H9 (cell line): ENCODE results near the gene TRAK1. TPM values are rescaled to one million over a fixed set of nuclear protein-coding genes. Genes with fewer than 3 reads are reported as not detected.
A peak's percentile ranks its signal among the peaks of the same experiment; 100 is the strongest.

ENCODE experiments used
- DNase-seq: peaks from one replicate; pipeline ENCODE4 v3.0.0-alpha.2; 2017
- H2AFZ ChIP-seq: one replicate; pipeline ENCODE4 v1.6.1; 2013; ENCODE audit warnings: mild to moderate bottlenecking, low read length, control low read depth, moderate library complexity
- H2AK5ac ChIP-seq: 2 replicates; pipeline ENCODE4 v1.6.1; 2013; ENCODE audit warnings: low read length, control low read depth, mixed read lengths; ENCODE audit not compliant: insufficient read length
- H2BK120ac ChIP-seq: one replicate; pipeline ENCODE4 v1.6.1; 2013; ENCODE audit warnings: low read depth, mild to moderate bottlenecking, low read length, control low read depth, inconsistent platforms; ENCODE audit not compliant: poor library complexity, severe bottlenecking
- H2BK12ac ChIP-seq: 2 replicates; pipeline ENCODE4 v1.6.1; 2013; ENCODE audit warnings: low read length, control low read depth, mixed read lengths, low read depth; ENCODE audit not compliant: insufficient read length
- H2BK15ac ChIP-seq: 2 replicates; pipeline ENCODE4 v1.6.1; 2013; ENCODE audit warnings: low read depth, low read length, control low read depth
- H2BK20ac ChIP-seq: one replicate; pipeline ENCODE4 v1.6.1; 2013; ENCODE audit warnings: low read depth, mild to moderate bottlenecking, low read length, control low read depth, inconsistent platforms; ENCODE audit not compliant: poor library complexity, severe bottlenecking
- H2BK5ac ChIP-seq: 2 replicates; pipeline ENCODE4 v1.6.1; 2013; ENCODE audit warnings: low read length, control low read depth, mixed read lengths; ENCODE audit not compliant: insufficient read length
- H3K14ac ChIP-seq: 2 replicates; pipeline ENCODE4 v1.6.1; 2013; ENCODE audit warnings: low read length, control low read depth; ENCODE audit not compliant: insufficient read depth
- H3K18ac ChIP-seq: 2 replicates; pipeline ENCODE4 v1.6.1; 2013; ENCODE audit warnings: low read depth, mild to moderate bottlenecking, mixed read lengths, low read length, control low read depth; ENCODE audit not compliant: insufficient read length
- H3K23ac ChIP-seq: 2 replicates; pipeline ENCODE4 v1.6.1; 2013; ENCODE audit warnings: low read length, control low read depth, mixed read lengths, low read depth; ENCODE audit not compliant: insufficient read length
- H3K23me2 ChIP-seq: 2 replicates; pipeline ENCODE4 v1.6.1; 2013; ENCODE audit warnings: low read depth, mild to moderate bottlenecking, mixed read lengths, low read length, control low read depth; ENCODE audit not compliant: insufficient read length, poor library complexity, severe bottlenecking
- H3K27ac ChIP-seq: 2 replicates; pipeline ENCODE4 v1.5.1; 2013; ENCODE audit warnings: low read length, control low read depth, mixed read lengths, low read depth; ENCODE audit not compliant: insufficient read length
- H3K27me3 ChIP-seq: 2 replicates; pipeline ENCODE4 v1.6.1; 2013; ENCODE audit warnings: low read length, control low read depth, inconsistent platforms; ENCODE audit not compliant: insufficient read depth
- H3K4ac ChIP-seq: 2 replicates; pipeline ENCODE4 v1.6.1; 2013; ENCODE audit warnings: low read depth, mild to moderate bottlenecking, control low read depth, inconsistent platforms, low read length, moderate library complexity
- H3K4me1 ChIP-seq: 2 replicates; pipeline ENCODE4 v1.6.1; 2013; ENCODE audit warnings: low read length, control low read depth, inconsistent platforms; ENCODE audit not compliant: insufficient read depth
- H3K4me2 ChIP-seq: 2 replicates; pipeline ENCODE4 v1.6.1; 2013; ENCODE audit warnings: low read length, control low read depth, mixed read lengths; ENCODE audit not compliant: insufficient read length, insufficient read depth
- H3K56ac ChIP-seq: 2 replicates; pipeline ENCODE4 v1.6.1; 2013; ENCODE audit warnings: low read depth, mild to moderate bottlenecking, mixed read lengths, low read length, control low read depth; ENCODE audit not compliant: insufficient read length
- H3K79me1 ChIP-seq: 2 replicates; pipeline ENCODE4 v1.6.1; 2013; ENCODE audit warnings: low read depth, mild to moderate bottlenecking, moderate library complexity, low read length, control low read depth, inconsistent platforms; ENCODE audit not compliant: insufficient read depth, poor library complexity, severe bottlenecking
- H3K79me2 ChIP-seq: 2 replicates; pipeline ENCODE4 v1.6.1; 2013; ENCODE audit warnings: low read length, control low read depth, inconsistent platforms; ENCODE audit not compliant: insufficient read depth
- H3K9ac ChIP-seq: 2 replicates; pipeline ENCODE4 v1.6.1; 2013; ENCODE audit warnings: low read length, control low read depth, mixed read lengths; ENCODE audit not compliant: insufficient read length; ENCODE audit errors: extremely low read depth
- H3K9me3 ChIP-seq: one replicate; pipeline ENCODE4 v1.6.1; 2013; ENCODE audit warnings: low read depth, low read length, inconsistent platforms; ENCODE audit not compliant: control insufficient read depth
- H3T11ph ChIP-seq: one replicate; pipeline ENCODE4 v1.6.1; 2013; ENCODE audit warnings: mild to moderate bottlenecking, low read length, control low read depth, inconsistent platforms
- H4K20me1 ChIP-seq: one replicate; pipeline ENCODE4 v1.6.1; 2013; ENCODE audit not compliant: control insufficient read depth, insufficient read length, insufficient read depth
- H4K5ac ChIP-seq: 2 replicates; pipeline ENCODE4 v1.6.1; 2013; ENCODE audit warnings: low read depth, mild to moderate bottlenecking, mixed read lengths, low read length, control low read depth; ENCODE audit not compliant: insufficient read length
- H4K8ac ChIP-seq: replicated peaks from 2 replicates; pipeline ENCODE4 v1.6.1; 2013; ENCODE audit warnings: low read length, control low read depth, mixed read lengths, low read depth; ENCODE audit not compliant: insufficient read length
- H4K91ac ChIP-seq: 2 replicates; pipeline ENCODE4 v1.6.1; 2013; ENCODE audit warnings: low read depth, mild to moderate bottlenecking, moderate library complexity, mixed read lengths, low read length, control low read depth; ENCODE audit not compliant: insufficient read length
- H3K27ac Mint-ChIP-seq, 3 experiments: 2 replicates in 2 of 3; 3 replicates in 1 of 3; pipeline ENCODE4 v1.8.0; 2020 to 2021; ENCODE audit warnings: mixed read lengths in 3 of 3, mild to moderate bottlenecking in 1 of 3, moderate library complexity in 1 of 3
- H3K27me3 Mint-ChIP-seq: 2 replicates; pipeline ENCODE4 v1.8.0; 2021; ENCODE audit warnings: low read depth, mild to moderate bottlenecking, moderate library complexity, mixed read lengths
- H3K36me3 Mint-ChIP-seq, 3 experiments: 2 replicates in 2 of 3; 3 replicates in 1 of 3; pipeline ENCODE4 v1.8.0; 2020 to 2021; ENCODE audit warnings: low read depth in 3 of 3, mixed read lengths in 3 of 3; ENCODE audit not compliant: insufficient read depth in 1 of 3
- H3K4me1 Mint-ChIP-seq, 2 experiments: 2 replicates each; pipeline ENCODE4 v1.8.0; 2020; ENCODE audit warnings: mixed read lengths in 2 of 2
- H3K4me3 Mint-ChIP-seq, 2 experiments: 2 replicates in 1 of 2; 3 replicates in 1 of 2; pipeline ENCODE4 v1.8.0; 2020 to 2021; ENCODE audit warnings: mild to moderate bottlenecking in 2 of 2, mixed read lengths in 2 of 2, moderate library complexity in 1 of 2
- H3K9me3 Mint-ChIP-seq, 2 experiments: 2 replicates in 1 of 2; 3 replicates in 1 of 2; pipeline ENCODE4 v1.8.0; 2020; ENCODE audit warnings: mild to moderate bottlenecking in 2 of 2, mixed read lengths in 2 of 2, moderate library complexity in 1 of 2
- CTCF ChIP-seq: fragments of 200-600 bp; sonication (generic); conservative IDR thresholded peaks from 3 replicates; pipeline ENCODE4 v1.8.0; 2021; ENCODE audit warnings: antibody characterized with exemption, mild to moderate bottlenecking
- WGBS: extraction: QIAGEN DNeasy Blood & Tissue Kit; methylation state at CpG from one replicate; pipeline ENCODE4 v1.1.7; 2013; ENCODE audit warnings: missing lambda C conversion rate, low lambda C conversion rate, mixed read lengths; ENCODE audit not compliant: insufficient read length; ENCODE audit errors: extremely low coverage; 5-methylcytosine and 5-hydroxymethylcytosine counted together
- total RNA-seq: library from RNA; stranded (reverse); gene quantifications from 2 replicates; pipeline ENCODE4 v1.2.1, GENCODE V29; 2021

The TRAK1 gene
- total RNA-seq, 1 experiment from 2014 or later, result 34.2 TPM

- H3K4me3 Mint-ChIP-seq, result no peak overlapping the region
- no peak for DNase-seq
- no peaks in the 10 kb centered on the region for H3K27me3 Mint-ChIP-seq
- H3K23ac ChIP-seq, result no peak overlapping the region
- no peak overlapping the region for H4K5ac ChIP-seq
- H3K27me3 ChIP-seq, result no peaks in the 10 kb centered on the region
- no peak overlapping the region for H2BK120ac ChIP-seq
- no peak overlapping the region for H3T11ph ChIP-seq
- no peak overlapping the region for H3K56ac ChIP-seq
- TF ChIP-seq CTCF, result no peak
- H2BK15ac ChIP-seq, result no peak overlapping the region
- peaks cover 17 to 40% of the 10 kb centered on the region in 2 experiments for H3K4me1 Mint-ChIP-seq
- H3K4me1 ChIP-seq, result 0 out of 2 replicates have a peak, but pooled peaks cover 4% of the 10 kb centered on the region
- H2AFZ ChIP-seq, result no peak overlapping the region
- peaks cover 0 to 2% (median 0%) of the 10 kb centered on the region in 3 experiments; a peak in 1 of 7 replicates for H3K36me3 Mint-ChIP-seq
- no peak overlapping the region for H3K18ac ChIP-seq
- H3K79me2 ChIP-seq, result no peaks in the 10 kb centered on the region; the same call in 1 of the 2 replicates
- H3K9me3 ChIP-seq, result no peaks in the 10 kb centered on the region
- whole genome bisulfite sequencing, result no CpG with 5 or more reads among the region's 4 CpGs
- 0 out of 2 replicates have a peak overlapping the region, but pooled peaks have one; percentile 34 for H3K14ac ChIP-seq
- no peaks in the 10 kb centered on the region for H4K20me1 ChIP-seq
- H2BK5ac ChIP-seq, result no peak overlapping the region
- no peaks in the 10 kb centered on the region for H3K9me3 Mint-ChIP-seq
- H3K4ac ChIP-seq, result no peak overlapping the region
- H3K79me1 ChIP-seq, result peaks cover 3% of the 10 kb centered on the region
- H2BK20ac ChIP-seq, result no peak overlapping the region
- no peak overlapping the region for H3K4me2 ChIP-seq
- peaks cover 4% of the 10 kb centered on the region for H3K23me2 ChIP-seq
- no peak overlapping the region for H3K9ac ChIP-seq
- H2AK5ac ChIP-seq, result no peak overlapping the region
- no peak overlapping the region for H2BK12ac ChIP-seq
- peak overlapping the region in 1 of 3 experiments; percentile 1; a peak in 2 of 7 replicates for H3K27ac Mint-ChIP-seq
- no peak overlapping the region for H4K91ac ChIP-seq
- H3K27ac ChIP-seq, result no peak overlapping the region
- no peak overlapping the region for H4K8ac ChIP-seq
These were observed 74.1 kb downstream of the TRAK1 start for GRCh38 chr3:42165211-42165610.
